ENCODE data around the gene BAG3. TPM values are rescaled to one million over a fixed set of nuclear protein-coding genes. Genes with fewer than 3 reads are reported as not detected.

Gene BAG3
- total and polyA plus RNA-seq, 2 of the 4 experiments (the other 2 are of a cell fraction), result 5.4 to 42.5 TPM

- TF ChIP-seq, protein P1, sequence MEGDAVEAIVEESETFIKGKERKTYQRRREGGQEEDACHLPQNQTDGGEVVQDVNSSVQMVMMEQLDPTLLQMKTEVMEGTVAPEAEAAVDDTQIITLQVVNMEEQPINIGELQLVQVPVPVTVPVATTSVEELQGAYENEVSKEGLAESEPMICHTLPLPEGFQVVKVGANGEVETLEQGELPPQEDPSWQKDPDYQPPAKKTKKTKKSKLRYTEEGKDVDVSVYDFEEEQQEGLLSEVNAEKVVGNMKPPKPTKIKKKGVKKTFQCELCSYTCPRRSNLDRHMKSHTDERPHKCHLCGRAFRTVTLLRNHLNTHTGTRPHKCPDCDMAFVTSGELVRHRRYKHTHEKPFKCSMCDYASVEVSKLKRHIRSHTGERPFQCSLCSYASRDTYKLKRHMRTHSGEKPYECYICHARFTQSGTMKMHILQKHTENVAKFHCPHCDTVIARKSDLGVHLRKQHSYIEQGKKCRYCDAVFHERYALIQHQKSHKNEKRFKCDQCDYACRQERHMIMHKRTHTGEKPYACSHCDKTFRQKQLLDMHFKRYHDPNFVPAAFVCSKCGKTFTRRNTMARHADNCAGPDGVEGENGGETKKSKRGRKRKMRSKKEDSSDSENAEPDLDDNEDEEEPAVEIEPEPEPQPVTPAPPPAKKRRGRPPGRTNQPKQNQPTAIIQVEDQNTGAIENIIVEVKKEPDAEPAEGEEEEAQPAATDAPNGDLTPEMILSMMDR (conservative IDR thresholded peaks at IDR 0.05; ENCODE audit: low read depth, low read length), result no peak
- TF ChIP-seq CEBPB (IDR thresholded peaks at IDR 0.05; ENCODE audit: low read depth, low read length) (no peak), NFE2L2 (IDR thresholded peaks at IDR 0.05; ENCODE audit: low read depth, low read length) (no peak), BHLHE40 (IDR thresholded peaks at IDR 0.05; ENCODE audit: low read depth, low read length) (no peak), POLR2A (IDR thresholded peaks at IDR 0.05; ENCODE audit: low read depth, low read length) (no peak)
- TF ChIP-seq, protein P2, sequence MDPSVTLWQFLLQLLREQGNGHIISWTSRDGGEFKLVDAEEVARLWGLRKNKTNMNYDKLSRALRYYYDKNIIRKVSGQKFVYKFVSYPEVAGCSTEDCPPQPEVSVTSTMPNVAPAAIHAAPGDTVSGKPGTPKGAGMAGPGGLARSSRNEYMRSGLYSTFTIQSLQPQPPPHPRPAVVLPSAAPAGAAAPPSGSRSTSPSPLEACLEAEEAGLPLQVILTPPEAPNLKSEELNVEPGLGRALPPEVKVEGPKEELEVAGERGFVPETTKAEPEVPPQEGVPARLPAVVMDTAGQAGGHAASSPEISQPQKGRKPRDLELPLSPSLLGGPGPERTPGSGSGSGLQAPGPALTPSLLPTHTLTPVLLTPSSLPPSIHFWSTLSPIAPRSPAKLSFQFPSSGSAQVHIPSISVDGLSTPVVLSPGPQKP (IDR thresholded peaks at IDR 0.05; ENCODE audit: borderline replicate concordance, low read depth, low read length), result no peak
These were observed 14.9 kb downstream of the BAG3 start (continued) for GRCh38 chr10:119665901-119666708.
